GM19397 (cell line): Measurements from ENCODE around the gene SH2D6.
"Not testable (repeated sequence)": the region's sequence is repeated elsewhere in the genome, so short reads cannot be mapped to it uniquely, and the experiment has no call there.

Experiments used
- ATAC-seq: cut with Tn5 transposase; IDR thresholded peaks from one replicate; pipeline ENCODE4 v1.9.1; 2021; ENCODE audit warnings: mild to moderate bottlenecking, moderate library complexity; ENCODE audit not compliant: unreplicated experiment

Gene SH2D6

DNA sequence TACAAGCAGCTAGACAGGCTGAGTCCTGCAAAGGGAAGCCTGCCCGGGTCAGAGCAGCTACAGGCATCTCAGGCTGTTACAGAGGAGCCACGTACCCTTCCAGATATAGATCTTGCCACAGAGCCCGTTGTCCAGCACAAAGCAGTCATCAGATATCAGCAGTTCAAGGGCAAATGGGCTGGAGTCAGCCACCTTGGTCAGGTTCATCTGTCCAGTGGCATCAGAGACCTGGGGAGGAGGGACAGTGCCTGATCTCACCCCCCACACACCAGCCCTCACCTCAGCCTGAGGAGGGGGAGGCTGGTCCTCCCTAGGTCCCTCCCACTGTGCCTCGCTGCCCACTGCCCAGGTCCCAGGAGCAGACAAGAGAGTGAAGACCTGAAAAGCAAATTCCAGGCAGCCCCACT lies 20.6 kb upstream of the SH2D6 start:
- ATAC-seq: no peak

DNA sequence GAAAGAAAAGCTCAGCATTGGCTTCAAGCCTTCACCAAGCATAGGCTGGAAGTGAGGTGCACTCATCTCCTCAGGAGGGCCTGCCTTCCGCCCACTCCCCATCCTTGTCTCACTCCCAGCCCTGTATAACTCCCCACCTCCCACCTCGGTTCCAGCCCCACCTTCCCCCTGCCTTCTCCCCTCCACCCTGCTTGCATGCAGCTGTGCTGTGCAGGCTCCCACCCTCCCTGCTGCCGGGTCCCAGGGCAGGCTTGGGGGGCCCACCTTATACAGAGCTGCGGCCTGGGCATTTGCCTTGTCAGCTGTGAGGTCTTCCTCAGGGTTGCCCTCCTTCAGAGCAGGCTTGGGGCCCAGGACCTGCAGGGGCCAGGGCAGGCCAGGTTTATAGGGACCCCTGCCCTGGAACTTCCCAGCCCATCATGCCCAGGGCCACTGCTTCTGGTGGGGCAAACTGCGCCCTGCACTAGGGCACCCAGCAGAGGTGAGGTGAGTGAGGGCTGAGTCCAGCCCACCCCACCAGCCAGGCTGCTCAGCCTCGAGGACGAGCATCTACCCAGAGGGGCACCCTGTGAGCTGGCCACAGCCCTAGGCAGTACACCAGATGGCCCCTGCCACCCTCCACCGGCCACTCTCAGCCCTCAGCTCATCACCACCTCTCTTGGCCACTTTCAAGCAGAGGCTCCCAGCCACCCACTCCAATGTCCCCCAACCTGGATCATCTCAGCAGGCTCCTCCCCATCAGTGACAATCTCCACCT lies 19.9 kb upstream of the SH2D6 start:
- ATAC-seq: no peak

DNA sequence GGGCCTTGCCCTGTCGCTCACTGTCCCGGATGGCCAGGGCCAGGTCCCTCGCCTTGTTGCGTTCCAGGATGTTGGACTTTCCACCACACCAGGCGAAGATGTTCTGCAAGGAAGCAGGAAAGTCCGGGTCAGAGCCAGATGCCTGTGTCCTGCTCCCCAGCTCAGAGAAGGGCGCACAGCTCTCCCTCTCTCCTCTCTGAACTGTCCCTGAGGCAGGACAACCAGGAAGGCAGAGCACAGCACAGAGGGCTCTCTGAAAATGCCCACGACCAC lies 19.4 kb upstream of the SH2D6 start:
- no peak for ATAC-seq

GRCh38 chr2:85400023-85400422 lies 18.5 kb upstream of the SH2D6 start:
- no peak for ATAC-seq

- ATAC-seq: no peak
These were observed 17.7 kb upstream of the SH2D6 start for GRCh38 chr2:85400541-85401463.

- ATAC-seq: no peak
These were observed 17.1 kb upstream of the SH2D6 start for GRCh38 chr2:85401464-85401805.

GRCh38 chr2:85401844-85402243 lies 16.7 kb upstream of the SH2D6 start:
- no peak for ATAC-seq

- ATAC-seq: peak; percentile 39
These were observed 13.1 kb upstream of the SH2D6 start for GRCh38 chr2:85405201-85406059.

- ATAC-seq: peak; percentile 60
These were observed 8.5 kb upstream of the SH2D6 start, which contains the start of gene CAPG for GRCh38 chr2:85409845-85410583. TSS of gene CAPG (minus strand) at chr2:85410366. CDS start at chr2:85402145, 8,221 bp downstream.

GRCh38 chr2:85410584-85411404 lies 7.7 kb upstream of the SH2D6 start:
- ATAC-seq: no peak

DNA sequence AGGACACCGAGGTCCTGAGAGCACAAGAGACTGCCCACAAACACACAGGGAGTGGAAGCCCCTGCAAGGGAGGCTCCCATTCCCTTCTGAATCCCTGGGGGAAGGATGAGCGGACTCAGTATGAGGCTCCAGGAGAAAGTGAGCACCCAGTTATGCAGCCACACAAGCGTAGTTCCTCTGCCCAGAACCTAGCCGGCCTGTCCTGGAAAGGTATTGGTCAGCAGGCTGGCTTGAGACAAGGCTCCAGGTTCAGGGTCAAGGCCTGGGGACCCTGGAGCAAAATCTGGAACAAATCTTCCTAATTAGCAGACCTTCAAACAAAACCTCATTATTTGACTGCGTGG lies 7.1 kb upstream of the SH2D6 start:
- no peak for ATAC-seq

DNA sequence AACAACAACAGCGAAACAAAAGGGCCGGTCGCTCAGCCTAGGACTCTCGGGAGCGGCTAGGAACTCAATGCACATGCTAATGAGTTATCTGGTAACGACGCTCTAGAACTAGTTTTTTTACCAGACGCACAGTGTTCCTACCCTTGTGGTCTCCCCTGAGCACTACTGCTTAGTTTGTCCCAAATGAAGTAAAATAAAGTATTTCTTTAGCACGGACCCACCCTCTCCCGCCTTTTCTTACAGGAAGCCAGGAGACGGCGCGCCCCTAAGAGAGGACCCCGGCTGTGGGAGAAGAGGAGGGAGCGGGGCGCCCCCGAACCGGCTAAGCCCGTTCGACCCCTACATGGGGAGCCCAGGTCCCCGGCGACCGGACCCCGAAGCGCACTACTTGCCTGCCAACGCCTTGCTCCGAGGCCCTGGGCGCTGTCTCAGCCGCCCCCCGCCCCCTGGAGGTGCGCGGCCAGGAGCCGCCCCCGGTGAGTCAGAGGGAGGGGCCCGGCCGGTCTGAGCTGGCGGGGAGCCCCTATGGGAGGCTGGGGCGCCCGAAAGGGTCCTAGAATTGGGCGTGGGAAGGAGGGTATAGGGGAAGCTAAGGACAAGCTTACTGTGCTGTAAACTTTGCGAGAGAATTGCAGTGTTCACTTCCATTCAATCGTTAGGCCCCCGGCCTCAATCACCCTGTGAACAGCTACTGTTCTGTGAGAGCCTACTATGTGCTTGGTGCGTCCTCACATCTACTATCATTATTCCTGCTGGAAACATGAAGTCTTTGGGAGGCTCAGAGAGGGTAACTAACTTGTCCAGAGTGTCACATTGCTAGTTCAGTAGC lies 4.7 kb upstream of the SH2D6 start:
- ATAC-seq: no peak

- not testable (repeated sequence) for ATAC-seq
These were observed 4.1 kb upstream of the SH2D6 start for GRCh38 chr2:85414421-85414759.

GRCh38 chr2:85414761-85415553 lies 3.6 kb upstream of the SH2D6 start:
- no peak for ATAC-seq

DNA sequence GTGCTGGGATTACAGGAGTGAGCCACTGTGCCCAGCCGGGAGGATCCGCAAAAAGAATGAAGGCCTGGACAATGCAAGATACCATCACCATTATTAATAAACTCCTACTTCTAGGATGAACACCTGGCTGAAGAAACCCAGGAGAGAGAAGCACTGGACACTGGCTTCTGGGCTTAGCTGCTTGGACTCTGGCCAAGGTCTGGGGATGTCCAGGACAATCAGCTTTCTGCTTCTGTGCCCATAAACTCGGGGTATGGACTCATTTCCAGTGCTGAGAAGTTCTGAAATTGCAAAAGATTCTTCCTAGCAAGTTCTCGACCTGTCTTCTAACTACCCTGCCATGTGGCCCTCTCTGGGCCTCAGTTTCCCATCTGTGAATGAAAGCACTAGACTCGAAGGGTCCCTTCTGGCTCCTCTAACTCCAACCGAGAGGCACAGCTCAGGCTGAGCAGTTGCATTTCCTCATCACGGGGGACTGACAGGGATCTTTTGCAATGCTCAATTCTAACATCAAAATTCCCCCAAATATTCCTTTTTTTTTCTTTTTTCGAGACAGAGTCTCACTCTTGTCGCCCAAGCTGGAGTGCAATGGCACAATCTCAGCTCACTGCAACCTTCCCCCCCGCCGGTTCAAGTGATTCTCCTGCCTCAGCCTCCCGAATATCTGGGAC lies 2.4 kb upstream of the SH2D6 start:
- no peak for ATAC-seq

DNA sequence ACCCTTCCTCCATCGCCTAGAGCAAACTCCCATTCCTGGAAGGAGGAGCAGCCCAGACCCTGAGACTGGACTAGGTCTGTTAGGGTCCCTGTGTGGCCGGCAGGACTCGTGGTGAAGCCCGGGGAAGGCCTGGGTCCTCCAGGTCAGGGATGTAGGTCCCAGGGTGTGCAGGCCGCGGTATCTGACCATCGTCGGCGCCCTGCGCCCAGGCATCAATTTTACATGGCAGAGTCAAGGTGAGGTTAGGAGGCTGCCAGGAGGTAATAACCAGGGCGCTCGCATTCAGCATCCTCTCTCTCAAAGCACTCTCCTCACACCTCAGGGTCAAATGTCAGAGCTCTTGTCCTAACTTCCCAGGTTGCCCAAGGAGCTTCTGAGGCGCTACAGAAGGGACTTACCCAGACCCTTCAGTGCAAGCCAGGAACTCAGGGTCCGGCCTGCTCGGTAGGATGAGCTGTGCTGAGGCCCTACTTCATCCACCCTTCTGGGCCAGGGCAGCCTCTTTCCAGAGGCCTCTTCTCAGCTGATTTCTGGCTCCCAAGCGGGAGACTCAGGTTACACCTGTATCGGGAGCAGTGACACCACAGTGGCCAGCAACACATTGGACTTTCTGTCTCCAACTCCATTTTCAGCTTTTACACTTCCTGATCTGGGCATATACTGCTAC lies 628 bp downstream of the SH2D6 start:
- no peak for ATAC-seq

GRCh38 chr2:85420536-85421259 lies 2.2 kb downstream of the SH2D6 start:
- peak; percentile 56 for ATAC-seq
